CD4-positive, alpha-beta T cell treated with Interleukin-1 beta for 1 hour (primary cell): ENCODE measurements around the gene NRGN.
A peak's percentile ranks its signal among the peaks of the same experiment; 100 is the strongest.

Experiments
- DNase-seq, 2 donors: peaks; one replicate each; pipeline ENCODE4 v3.0.0-alpha.2; 2020 to 2022

The NRGN gene

DNA sequence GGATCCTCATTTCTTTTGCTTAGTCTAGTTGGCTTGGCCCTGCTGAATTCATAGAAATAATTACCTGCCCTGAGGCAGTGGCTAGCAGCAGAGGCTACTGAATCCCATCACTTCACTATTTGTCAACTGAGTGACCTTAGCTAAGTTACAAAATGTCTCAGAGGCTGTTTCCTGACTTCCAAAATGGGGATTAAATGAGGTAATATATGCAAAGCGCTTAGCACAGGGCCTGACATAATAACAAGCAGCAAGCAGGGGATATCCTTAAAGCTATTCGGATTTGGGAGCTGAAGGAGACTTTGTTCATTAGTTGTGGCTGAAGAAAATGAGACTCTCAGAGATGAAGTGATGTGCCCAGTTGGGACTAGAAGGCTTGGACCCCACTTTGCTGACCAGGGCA, 2.8 kb downstream of the NRGN start:
- no peak for DNase-seq

DNA sequence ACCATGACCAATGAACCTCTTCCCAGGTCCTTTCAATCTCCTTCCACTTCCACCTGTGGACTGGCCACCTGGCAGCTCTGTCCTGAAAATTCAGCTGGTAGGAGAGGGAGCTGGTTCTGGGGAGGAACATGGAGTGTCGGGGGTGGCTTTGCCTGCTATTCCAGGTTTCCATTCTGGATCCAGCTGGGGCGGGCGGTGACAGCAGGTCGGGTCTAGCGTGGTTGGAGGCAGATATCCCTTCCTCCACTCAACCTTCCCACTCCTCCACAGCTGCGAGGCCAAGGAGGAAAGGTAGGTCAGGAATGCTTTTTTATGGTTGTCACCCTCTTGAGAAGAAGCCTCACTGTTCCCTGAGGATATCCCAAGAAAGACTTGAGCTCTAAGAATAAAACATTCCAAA, 3.3 kb downstream of the NRGN start:
- DNase-seq: no peak

DNA sequence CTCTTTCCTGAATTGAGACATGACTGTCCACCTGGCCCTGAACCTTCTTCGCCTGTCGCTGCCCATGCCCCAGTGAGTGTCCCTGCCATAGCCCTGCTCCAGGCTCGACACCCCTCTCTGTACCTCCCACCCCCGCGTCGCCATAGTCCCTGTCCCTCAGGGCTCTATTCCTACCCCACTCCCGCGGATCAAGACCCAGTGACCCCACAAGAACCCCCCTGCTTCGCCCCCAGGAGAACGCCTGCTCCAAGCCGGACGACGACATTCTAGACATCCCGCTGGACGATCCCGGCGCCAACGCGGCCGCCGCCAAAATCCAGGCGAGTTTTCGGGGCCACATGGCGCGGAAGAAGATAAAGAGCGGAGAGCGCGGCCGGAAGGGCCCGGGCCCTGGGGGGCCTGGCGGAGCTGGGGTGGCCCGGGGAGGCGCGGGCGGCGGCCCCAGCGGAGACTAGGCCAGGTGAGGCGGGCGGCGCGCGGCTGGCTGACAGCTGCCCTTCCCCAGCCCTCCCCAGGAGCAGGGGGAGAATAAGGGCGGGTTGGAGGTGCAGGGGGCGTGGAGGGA, 5.6 kb downstream of the NRGN start:
- no peak for DNase-seq

DNA sequence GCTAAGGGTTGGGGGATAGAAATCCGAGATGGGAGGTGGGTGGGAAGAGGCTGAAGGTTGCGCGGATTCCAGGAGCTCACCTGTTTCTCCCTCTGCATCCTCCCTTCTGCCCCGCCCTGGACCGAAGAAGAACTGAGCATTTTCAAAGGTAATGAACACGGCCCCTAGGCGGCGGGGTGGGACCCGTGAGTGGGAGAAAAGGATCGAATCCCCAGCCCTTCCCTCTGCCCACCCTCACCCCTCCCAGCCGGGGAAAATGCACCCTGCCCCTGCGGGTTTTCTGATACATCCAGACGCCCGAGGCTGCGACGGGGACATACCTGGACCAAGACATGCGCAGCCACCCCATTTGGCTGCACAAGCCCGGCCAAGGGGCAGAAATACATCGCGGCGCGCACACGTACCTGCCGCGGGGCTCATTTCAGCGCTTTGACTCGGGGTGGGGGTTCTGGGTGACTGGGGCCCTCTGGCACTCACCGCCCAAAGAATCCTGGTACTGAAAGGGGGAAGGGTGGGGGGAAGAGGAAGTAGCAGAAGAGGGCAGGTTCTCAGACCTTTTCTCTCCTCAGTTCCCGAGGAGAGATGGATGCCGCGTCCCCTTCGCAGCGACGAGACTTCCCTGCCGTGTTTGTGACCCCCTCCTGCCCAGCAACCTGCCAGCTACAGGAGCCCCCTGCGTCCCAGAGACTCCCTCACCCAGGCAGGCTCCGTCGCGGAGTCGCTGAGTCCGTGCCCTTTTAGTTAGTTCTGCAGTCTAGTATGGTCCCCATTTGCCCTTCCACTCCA, 6.3 kb downstream of the NRGN start:
- peak in 1 of 2 donors; percentile 39 for DNase-seq

DNA sequence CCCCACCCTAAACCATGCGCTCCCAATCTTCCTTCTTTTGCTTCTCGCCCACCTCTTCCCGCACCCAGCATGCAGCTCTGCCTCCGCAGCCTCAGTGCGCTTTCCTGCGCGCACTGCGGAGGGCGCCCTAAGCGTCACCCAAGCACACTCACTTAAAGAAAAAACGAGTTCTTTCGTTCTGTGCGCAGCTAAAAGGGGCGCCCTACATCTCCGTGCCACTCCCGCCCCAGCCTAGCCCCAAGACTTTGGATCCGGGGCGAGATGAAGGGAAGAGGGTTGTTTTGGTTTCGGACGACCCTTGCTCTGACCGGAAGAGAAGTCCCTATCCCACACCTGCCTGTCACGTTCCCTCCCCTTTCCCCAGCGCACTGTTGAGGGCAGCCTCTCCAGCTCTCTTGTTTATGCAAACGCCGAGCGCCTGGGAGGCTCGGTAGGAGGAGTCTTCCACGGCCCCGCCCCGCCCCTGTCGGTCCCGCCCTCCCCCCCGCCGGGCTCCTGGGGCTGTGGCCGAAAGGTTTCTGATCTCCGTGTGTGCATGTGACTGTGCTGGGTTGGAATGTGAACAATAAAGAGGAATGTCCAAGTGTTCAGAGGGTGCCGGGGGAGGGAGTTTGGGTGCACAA, 7.0 kb downstream of the NRGN start:
- DNase-seq: peak; percentile 82 to 84

DNA sequence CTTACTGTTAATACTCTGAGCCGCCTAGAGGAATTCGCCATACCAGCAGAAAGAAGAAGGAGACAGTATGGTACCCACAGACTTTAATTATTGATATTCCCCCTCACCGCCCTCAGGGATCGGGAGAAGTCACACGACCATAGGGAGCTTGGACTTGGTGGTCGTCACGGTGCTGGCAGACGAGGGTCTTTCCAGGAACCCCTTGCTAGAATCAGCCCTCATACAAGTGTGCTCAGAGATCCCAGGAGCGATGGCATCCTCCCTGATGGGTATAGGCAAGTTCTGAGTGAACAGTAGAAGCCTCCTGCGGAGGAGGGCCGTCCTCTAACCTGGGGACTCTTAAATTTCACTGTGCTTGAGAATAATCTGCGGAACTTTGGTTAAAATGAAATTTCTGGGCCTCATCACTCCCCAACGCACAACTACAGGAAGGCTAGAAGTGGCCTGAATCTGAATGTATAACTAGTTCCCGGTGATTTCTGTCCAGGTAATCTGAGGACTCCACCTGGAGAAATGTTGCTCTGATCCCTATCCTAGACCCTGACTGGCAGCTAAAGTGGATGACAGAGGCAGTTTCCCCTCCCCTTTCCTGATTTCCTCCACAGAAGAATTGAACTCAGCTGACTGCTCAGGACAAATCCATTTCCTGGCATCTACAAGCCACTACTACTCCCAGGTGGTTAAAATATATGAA, 7.8 kb downstream of the NRGN start:
- no peak for DNase-seq

DNA sequence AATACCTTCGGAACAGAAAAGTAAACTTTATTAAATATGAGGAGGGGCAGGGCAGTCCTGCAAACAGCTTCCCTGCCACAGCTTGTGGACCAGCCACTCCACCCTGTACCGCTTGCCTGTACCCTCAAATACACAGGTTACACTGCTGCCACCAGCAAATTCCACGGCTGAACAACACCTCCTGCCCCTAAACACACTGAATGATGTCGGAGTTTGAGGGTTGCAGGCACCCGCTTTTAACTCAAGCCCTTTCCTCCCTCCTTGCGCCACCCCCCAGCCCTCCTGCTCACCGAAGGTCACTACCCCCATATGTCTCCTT, 8.3 kb downstream of the NRGN start:
- no peak for DNase-seq

DNA sequence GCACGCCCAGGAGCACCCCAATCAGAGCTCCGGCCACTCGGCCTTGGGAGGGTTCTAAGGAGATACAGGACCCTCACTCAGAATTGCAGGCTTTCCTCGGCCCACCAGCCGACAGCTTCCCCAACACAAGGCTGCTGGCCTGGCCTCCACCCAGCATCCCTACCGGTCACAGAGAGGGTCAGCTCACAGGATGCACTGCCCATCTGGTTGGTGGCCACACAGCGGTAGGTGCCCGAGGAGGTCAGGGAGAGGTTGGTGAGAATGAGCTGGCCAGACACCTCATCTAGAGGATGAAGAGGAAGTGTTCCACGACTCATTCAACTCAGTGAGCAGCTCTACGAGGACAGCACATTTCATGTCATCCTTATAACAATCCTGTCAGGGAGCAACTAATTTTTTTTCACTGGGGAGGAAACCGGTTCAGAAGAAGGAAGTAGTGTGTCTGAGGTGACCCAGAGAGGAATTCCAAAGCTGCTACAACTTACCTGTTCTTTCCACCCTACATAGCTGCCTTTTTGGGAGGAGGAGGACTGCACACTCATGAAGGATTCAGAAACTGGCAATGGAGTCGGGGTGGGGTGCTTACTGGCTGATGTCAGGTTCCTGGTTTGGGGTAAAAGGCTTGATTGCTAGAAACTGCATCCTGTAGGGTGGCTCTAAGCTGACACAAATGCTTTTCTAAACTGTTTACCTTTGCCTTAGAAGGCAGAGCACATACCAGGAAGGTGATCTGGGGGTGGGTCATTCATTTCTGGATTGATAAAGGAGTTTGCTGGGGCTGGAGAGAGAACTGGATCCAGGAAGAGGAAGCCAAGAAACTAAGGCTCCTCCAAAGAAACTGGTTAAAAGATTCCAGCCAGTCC, 9.0 kb downstream of the NRGN start:
- DNase-seq: no peak

DNA sequence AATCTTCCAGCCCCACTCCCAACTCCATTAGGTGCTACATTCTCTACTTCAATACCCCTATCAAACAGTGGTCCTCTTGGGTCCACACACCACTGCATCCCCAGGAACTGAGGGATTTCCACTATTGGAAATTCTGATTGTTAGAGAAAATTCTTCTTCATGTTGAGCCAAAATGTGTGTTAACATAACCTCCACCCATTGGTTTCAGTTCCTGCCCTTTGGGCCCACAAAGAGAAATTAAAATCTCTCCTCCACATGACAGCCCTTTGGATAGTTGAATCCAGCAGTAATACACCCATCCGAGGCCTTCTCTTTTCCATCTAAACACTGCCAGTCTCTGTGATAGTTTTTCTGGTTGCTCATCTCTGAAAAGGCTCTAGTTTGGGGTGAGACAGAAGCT, 10.2 kb downstream of the NRGN start:
- no peak for DNase-seq

DNA sequence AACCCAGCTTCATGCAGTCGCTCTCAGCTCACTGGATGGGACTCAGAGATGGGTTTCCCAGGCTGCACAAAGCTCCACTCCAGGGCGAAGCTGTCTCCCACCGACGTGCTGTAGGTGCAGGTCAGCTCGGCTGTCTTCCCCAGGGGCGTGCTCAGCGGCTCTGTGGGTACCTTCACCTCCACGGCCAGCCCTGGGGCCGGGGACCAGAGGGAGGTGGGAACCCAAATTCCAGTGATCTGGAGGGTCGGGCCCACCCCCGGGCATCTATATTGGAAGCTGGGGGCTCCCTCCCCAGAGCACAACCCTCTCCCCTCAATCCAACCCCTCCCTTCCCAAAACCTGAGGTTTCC, 11.6 kb downstream of the NRGN start:
- DNase-seq: no peak

DNA sequence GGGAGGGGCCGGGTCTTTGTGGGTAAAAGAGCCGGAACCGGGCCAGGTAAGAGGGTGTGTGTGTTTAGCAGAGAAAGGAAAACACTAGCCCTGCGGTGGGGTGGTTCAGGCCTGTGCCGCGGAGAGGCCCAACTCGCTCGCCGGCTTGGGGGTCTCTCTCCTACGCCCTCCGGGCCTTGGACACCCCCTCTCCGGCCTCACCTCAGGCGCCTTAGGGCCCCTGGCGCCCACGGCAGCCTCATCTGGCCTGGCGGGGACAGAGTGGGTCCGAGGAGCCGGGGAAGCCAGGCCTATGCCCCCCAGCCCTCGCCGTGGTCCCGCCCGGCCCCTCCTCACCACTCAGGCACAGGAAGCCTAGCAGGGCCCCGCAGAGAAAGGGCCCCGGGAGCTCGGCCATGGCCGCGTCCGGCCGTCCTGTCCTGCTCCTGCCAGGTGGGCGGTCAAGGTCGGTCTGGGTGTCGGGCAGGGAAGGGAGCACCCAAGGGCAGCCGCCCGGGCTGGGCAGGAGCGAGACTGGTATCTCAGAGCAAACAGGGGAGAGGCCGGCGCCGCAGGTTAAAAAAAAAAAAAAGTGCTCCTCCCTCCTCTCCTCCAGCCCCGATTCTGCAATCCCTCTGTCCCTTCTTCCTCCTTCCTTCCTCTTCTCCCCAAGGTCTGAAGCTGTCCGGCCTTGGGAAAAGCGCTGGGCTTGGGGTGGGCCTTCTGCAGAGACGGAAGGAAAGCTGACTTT, 12.2 kb downstream of the NRGN start, which contains the start of gene VSIG2:
TSS of gene VSIG2 (minus strand) at position 515 of the 730 bp plus-strand sequence. CDS start at position 397, 118 bp downstream.
- no peak for DNase-seq

DNA sequence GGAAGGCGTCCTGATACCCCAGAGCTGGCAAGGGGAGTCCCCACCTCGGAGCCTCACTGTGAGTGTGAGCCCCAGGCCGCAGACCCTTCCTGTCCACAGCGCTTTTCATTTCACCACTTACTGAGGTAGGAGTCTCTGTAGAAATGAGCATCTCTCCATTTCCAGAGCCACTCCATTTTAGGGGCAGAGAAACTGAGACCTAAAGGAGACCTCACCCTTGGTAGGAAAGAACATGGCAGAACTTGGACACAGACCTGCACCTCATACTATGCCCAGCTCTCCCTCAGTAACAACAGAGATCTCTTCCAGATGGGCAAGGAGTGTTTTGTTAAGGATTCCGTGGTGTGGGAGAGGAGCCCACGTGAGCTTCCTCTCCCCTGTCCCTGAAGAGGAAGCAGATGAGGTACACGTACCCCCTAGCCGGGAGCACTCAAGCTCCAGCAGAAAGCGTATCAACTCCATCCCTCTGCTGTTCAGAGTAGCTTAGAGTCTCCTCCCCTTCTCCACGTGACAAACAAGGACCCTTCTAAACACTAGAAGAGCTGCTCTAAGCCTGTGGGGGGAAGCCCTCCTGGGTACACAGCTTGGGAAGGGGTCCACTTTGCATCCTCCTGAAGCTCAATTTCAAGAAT, 12.8 kb downstream of the NRGN start:
- DNase-seq: no peak

DNA sequence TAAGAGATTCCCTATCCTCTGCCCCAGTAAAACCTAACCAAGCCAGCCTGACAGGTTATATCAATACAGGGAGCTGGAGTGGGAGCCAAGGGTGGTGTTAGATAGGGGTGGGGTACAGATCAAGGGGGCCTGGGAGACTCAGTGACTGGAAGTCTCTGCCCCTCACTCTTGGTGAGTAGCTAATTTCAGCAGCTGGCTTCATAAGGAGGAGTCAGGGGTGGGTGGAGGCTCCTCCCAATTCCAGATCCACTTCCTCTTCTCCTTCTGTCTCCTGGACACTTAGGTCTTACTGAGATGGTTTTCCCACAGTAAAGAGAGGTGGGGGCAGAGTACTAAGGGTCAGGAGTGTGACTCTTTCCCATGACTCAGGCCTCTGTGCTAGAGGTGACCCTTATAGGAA, 13.5 kb downstream of the NRGN start:
- no peak for DNase-seq

DNA sequence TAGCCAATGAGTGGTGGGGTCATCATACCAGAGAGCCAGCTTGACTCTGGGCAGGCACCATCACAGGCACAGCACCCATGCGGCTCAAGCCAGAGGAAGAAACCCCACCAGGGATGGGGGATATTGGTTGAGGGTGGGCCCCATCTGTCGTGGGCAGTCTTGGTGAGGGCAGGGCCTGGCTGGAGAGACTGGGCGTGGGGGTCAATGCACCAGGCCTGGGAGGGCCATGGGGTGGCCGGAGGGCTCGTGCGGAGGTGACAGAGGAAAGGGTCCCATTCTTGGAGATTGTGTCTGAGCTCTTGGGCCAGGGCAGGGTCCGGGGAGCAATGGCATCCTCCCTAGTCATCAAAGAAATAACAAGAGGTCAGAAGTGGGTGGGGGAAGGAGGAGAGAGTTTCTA, 13.9 kb downstream of the NRGN start:
- DNase-seq: no peak

DNA sequence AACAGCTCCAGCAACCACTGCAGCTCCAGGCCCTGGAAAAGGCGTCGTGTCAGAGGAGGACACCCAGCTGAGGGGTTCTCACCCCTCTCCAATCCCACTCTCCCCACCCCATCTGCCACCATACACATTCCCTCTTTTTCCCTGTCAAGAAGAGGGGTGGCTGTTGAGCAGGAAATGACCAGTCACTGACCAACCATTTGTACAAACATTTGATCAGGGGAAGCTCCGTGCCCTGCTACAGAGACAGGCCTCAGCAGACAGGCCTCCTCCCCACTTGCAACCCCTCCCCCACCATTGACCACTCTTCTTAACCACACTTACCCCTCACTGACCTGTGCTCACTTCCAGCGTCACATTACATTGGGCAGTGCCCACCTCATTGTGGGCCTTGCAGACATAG, 14.6 kb downstream of the NRGN start:
- DNase-seq: no peak

DNA sequence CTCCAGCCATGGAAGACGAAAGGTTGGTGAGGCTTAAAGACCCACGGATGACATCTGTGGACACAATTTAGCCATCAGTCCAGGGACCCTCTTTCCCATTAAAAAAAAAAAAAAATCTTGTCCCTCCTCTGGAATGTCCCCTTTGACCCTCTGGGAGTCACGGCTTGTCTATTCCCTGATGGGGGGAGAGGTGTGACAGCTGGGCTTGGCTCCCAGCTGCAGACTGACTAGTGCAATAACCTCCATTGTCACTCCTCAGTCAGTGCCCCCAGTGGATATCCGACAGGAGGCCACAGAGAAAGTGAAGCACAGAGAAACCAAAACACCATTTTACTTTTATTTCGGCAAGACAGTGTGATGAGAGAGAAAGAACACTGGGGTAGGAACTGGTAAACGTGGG, 15.0 kb downstream of the NRGN start:
- DNase-seq: no peak

DNA sequence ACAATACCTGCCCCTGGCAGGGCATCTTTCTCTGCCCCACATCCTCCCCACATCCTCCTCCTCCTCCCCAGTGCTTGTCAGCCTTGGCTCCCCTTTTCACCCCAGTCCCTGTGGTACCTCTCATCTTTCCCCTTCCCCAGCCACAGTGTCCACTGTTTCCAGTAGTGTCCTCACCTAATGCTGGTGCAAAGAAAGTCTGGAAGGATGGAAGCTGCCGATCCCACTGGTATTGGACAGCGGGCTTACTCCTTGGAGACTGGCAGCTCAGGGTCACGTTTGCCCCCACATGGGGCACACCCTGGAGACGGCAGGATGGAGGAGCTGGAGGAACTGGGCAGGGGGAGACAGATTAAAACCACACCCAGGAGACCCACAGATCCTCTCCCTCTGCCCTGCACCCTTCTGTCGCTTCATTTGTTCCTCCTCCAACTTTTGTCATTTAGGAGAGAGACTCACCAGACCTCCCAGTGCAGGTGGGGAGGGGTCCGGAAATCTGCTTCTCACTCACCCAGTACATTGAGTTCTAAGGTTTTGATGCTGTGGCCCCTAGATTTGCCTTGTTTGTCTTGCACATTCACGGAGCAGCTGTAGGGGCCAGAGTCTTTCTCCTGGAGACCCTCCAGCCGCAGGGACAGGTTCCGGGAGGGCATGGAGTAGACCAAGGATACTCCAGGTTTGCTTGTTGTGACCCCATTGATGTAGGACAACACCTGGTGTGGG, 16.5 kb downstream of the NRGN start:
- DNase-seq: no peak

DNA sequence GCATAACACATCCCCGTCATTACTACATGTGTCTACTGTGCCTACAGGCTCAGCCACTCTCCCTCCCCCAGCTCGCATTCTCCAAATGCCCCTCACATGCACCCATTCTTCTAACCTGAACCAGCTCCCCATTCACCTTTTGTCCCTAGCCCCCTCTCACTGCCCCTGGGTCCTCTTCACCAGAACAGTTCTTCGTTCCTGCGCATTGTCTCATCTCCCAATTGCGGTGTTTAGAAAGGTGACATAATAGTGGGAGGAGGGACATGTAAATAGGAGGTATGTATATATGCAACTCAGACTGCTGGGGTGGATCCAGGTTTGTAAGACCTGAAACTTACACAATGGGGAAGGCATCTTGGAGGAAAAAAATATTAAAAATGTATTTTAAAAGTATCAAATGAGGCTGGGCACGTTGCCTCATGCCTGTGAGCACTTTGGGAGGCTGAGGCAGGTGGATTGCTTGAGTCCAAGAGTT, 17.0 kb downstream of the NRGN start:
- DNase-seq: no peak

DNA sequence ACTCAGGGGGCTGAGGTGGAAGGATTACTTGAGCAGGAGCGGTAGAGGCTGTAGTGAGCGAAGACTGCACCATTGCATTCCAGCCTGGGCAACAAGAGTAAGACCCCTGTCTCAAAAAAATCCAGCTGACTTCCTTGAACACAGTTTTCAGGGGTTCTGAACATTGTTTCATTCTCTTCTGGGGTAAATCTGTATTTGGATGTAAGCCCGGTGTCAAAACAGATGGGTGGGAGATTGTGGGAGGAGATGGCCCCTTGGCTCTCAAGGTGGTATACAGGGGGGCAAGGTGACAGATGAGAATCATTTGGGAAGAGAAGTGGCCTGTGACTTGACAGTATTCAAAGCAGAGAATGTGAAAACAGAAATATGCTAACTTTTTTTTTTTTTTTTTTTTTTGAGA, 17.6 kb downstream of the NRGN start:
- DNase-seq: no peak

DNA sequence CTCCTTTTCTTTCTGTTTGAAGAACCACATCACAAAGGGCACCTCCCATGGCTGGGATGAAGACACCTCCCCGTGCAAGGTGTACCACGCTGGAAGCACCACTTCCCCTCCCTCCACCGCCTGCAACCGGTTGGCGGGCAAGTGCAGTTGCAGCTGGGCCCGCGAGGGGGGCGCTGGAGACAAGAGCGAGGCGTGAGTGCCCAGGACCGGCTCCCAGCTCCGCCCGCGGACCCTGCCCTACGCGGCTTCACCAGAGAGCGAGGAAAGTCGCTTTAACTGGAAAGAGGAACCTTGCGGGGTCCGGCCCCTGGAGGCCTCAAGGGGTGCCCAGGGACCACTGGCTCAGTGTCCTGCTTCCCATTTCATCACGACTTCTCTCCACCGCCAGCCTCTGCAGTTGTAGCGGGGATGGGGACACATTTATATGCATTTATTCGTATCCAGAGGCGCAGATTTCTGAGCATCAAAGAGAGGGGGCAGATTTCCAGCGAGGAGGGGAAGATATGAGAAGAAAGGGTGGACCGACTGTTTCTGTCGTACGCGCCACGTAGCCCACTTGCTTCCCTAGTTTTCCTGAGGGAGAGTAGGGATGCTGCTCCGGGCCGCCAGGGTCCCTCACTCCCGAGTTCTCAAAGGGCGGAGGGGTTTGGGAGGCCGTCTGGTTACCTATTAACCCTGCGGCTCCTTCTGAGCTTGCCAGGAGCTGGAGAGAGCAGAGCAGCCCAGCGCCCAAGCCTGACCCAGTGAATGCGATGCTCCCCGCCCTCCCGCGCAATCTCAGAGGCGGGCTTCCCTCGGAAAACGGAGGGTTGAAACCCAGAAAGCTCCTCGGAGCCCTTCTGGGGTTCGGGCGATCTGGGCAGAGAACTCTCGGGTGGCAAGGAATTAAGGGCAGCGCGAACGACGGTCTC, 18.9 kb downstream of the NRGN start:
- peak; percentile 68 to 76 for DNase-seq
